NCI-H2196 treated with DMSO at 0.1 percent for 48 hours (cell line): ENCODE measurements around the gene SYNE1.
"Not testable (repeated sequence)": the region's sequence is repeated elsewhere in the genome, so short reads cannot be mapped to it uniquely, and the experiment has no call there.

Source experiments
- DNase-seq: peaks from one replicate; lab custom pipeline; 2025; ENCODE audit not compliant: unreplicated experiment; lab: John Stamatoyannopoulos, UW

Gene SYNE1

DNA sequence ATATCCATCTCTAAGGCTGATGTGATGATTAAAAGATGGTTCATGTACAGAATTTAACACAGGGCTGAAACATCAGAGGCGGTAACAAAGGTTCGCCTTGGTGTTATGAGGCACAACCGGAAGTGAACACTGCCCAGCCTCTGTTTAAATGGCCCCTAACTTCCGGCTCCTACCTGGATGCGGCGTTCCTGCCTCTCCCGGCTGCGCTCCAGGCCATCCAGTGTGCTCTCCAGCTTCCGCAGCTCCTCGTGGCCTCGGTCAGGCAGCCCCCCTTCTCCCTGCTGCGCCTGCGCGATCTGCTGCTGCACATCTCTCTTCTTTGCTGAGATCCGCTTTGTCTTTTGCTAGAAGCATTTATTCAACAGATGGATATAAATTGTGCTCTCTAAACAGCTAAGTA lies 195.3 kb downstream of the SYNE1 start:
- DNase-seq = no peak

- no peak for DNase-seq
Measured at GRCh38 chr6:152435816-152436215, 201.3 kb downstream of the SYNE1 start.

GRCh38 chr6:152432758-152433157 lies 204.4 kb downstream of the SYNE1 start:
- no peak for DNase-seq

- DNase-seq = no peak
Measured at GRCh38 chr6:152428126-152428525, 209.0 kb downstream of the SYNE1 start.

DNA sequence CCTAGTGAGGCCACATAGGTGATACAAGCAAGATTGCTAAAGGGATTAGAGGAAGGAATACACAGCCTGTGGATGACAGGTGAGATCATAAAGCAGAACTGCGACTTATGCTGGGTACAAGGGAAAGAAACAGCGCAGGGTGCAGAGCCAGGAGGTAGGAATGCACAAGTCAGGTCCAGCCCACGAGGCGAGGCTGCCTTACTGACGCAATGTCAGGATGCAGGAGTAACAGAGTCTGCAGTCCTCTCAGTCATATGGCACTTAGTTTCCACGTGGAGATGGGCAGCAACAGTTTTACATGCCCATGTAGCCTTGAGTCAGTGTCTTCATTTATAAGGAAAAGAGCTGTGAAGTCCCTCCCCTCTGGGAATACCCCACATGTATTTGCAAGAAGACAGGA lies 210.9 kb downstream of the SYNE1 start:
- no peak for DNase-seq

- no peak for DNase-seq
Measured at GRCh38 chr6:152423216-152424103, 213.7 kb downstream of the SYNE1 start.

DNA sequence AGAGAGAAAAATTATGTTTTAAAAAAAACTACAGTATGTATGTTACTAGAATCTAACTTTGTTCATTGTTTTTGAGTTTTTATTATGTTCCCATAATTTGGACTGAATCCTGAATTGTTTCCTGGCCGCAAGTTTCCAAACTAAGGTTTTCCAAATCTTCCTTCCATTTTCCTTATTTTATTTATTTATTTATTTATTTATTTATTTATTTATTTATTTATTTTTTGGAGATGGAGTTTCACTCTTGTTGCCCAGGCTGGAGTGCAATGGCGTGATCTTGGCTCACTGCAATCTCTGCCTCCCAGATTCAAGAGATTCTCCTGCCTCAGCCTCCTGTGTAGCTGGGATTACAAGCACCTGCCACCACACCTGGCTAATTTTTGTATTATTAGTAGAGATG lies 215.7 kb downstream of the SYNE1 start:
- not testable (repeated sequence) for DNase-seq

GRCh38 chr6:152420696-152421095 lies 216.5 kb downstream of the SYNE1 start:
- no peak for DNase-seq

DNA sequence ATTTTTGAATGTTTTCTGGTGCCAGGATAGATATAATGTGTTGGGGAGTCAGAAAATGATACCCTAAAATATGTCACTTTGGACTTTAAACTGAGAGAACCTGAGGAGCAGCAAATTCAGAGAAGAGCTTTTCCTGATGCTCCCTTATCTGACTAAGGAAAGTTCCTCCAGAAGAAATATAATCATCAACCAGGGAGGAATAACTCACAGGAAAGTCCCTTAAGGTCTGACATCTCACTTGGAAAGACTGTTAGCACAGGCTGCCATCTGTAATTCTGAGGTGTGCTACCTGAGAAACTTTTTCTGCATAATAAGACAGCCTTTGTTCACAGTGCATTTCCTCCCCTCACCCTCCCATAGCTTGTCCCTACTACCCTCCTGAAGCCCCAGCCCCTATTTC lies 218.6 kb downstream of the SYNE1 start:
- no peak for DNase-seq

- DNase-seq = no peak
Measured at GRCh38 chr6:152416652-152417051, 220.5 kb downstream of the SYNE1 start.

DNA sequence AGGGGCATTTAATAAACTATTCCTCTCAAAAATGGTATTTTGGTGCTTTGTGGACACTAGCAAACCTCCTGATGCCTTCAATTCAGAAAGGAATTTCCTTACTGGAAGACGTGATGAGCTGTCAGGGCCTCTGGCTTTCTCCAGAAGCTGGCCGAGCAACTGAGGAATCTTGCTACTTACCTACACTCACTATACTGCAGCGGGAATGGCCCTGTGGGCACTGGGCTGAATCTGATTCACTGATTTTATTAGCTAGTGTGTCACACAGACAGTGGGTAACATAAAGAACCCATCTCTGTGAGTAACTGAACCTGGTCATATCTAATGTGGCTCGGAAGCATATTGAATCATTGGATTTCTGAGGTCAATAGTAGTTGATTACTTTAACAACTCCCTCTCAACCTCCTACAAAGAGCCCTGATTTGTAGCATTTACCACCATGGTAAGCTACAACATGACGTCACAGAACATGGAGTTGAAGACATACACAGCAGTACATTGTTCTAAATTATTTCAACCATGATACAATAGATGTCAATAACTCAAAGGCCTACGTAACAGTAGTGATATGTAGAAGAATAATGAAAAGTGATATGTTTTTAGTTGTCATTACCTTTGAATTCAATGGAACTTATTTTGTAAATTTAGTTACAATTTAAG lies 232.1 kb downstream of the SYNE1 start:
- DNase-seq = no peak

- no peak for DNase-seq
Measured at GRCh38 chr6:152404086-152404857, 232.9 kb downstream of the SYNE1 start.

- DNase-seq = no peak
Measured at GRCh38 chr6:152402791-152403190, 234.4 kb downstream of the SYNE1 start.

DNA sequence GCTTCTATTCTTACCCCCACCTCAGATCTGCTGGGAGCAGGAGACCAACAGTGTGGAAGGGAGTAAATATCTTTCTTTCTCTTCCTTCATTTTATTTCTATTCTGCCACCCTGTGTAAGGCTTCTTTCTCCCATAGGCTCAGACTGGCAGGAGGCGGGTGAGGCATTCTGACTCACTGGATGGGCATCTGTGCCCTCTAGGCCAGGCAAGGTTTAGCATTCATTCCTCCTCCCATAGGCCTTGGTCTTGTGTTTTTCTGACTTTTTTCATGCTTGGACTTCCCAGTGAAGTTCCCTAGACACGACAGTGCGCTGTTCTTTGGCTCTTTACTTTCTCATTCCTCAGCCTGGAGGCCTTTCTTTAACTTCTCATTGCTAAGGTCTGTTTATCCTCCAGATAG lies 235.2 kb downstream of the SYNE1 start:
- DNase-seq = no peak

- DNase-seq = no peak
Measured at GRCh38 chr6:152399399-152399798, 237.8 kb downstream of the SYNE1 start.

- no peak for DNase-seq
Measured at GRCh38 chr6:152398993-152399392, 238.2 kb downstream of the SYNE1 start.

- DNase-seq = no peak
Measured at GRCh38 chr6:152398316-152398715, 238.8 kb downstream of the SYNE1 start.

GRCh38 chr6:152394303-152394702 lies 242.9 kb downstream of the SYNE1 start:
- no peak for DNase-seq

GRCh38 chr6:152391179-152391880 lies 245.8 kb downstream of the SYNE1 start:
- DNase-seq = no peak

- DNase-seq = no peak
Measured at GRCh38 chr6:152387091-152387490, 250.1 kb downstream of the SYNE1 start.

DNA sequence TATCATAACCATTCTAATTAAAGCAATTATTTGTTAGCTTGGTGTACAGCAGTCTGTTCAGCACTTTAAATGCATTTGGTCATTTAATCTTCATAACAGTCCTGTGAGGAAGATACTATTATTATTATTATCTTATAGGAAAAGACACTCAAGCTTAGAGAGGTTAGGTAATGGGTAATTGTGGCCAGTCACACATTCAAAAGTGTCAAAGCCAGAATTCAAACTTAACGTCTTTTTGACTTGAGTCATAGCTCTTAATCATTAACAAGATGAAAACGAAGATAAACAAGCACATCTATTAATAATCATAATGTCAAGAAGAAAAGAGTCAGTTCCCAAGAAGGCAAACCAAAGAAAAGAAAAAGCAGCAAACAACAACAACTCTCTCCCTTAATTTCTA lies 251.0 kb downstream of the SYNE1 start:
- DNase-seq = no peak
